ENCODE results near the gene ZNF799.
"Not testable (repeated sequence)": the region's sequence is repeated elsewhere in the genome, so short reads cannot be mapped to it uniquely, and the experiment has no call there.

ZNF799 gene

GRCh38 chr19:12362236-12362635 is 38.8 kb downstream of the ZNF799 start:
- DNase-seq, result not testable (repeated sequence)

- no peak for DNase-seq
Observed at GRCh38 chr19:12353375-12353774, 47.7 kb downstream of the ZNF799 start.

- DNase-seq, result no peak
Observed at GRCh38 chr19:12350890-12351197, 50.2 kb downstream of the ZNF799 start.

- no peak for DNase-seq
Observed at GRCh38 chr19:12350185-12350889, 50.7 kb downstream of the ZNF799 start.

- DNase-seq, result no peak
Observed at GRCh38 chr19:12346896-12347295, 54.2 kb downstream of the ZNF799 start.

- no peak for DNase-seq
Observed at GRCh38 chr19:12345197-12345596, 55.9 kb downstream of the ZNF799 start.
